KMS-11 (cell line): ENCODE data around the gene PARPBP.
A peak's percentile ranks its signal among the peaks of the same experiment; 100 is the strongest.
"Not testable (repeated sequence)": the region's sequence is repeated elsewhere in the genome, so short reads cannot be mapped to it uniquely, and the experiment has no call there.

Experiments used
- H2AFZ ChIP-seq: fragments of 200-600 bp; sonication (generic); 2 replicates; pipeline ENCODE4 v1.6.1; 2016; ENCODE audit warnings: antibody characterized with exemption, mixed run types, low read depth
- H3K27ac ChIP-seq: fragments of 200-600 bp; sonication (generic); 2 replicates; pipeline ENCODE4 v1.6.1; 2016; ENCODE audit warnings: mild to moderate bottlenecking, mixed run types
- H3K27me3 ChIP-seq: fragments of 200-600 bp; sonication (generic); 2 replicates; pipeline ENCODE4 v1.6.1; 2017; ENCODE audit warnings: mild to moderate bottlenecking, low read depth, mixed run types, moderate library complexity; ENCODE audit not compliant: insufficient read depth
- H3K36me3 ChIP-seq: fragments of 200-600 bp; sonication (generic); 2 replicates; pipeline ENCODE4 v1.6.1; 2017; ENCODE audit warnings: mild to moderate bottlenecking, mixed run types; ENCODE audit not compliant: insufficient read depth
- H3K4me1 ChIP-seq: fragments of 200-600 bp; sonication (generic); 2 replicates; pipeline ENCODE4 v1.6.1; 2016; ENCODE audit warnings: mild to moderate bottlenecking, low read depth, mixed run types; ENCODE audit not compliant: poor library complexity, severe bottlenecking
- H3K4me2 ChIP-seq: fragments of 200-600 bp; sonication (generic); 2 replicates; pipeline ENCODE4 v1.7.0; 2016; ENCODE audit warnings: mild to moderate bottlenecking, mixed run types
- H3K4me3 ChIP-seq: fragments of 200-600 bp; sonication (generic); IDR thresholded peaks from 2 replicates; pipeline ENCODE4 v1.6.1; 2017; ENCODE audit warnings: low read depth, low read length, mixed read lengths; ENCODE audit not compliant: insufficient read depth
- H3K79me2 ChIP-seq: fragments of 200-600 bp; sonication (generic); 2 replicates; pipeline ENCODE4 v1.6.1; 2016; ENCODE audit warnings: low read depth, mixed run types; ENCODE audit not compliant: insufficient read depth
- H3K9ac ChIP-seq: fragments of 200-600 bp; sonication (generic); 2 replicates; pipeline ENCODE4 v1.6.1; 2016; ENCODE audit warnings: mild to moderate bottlenecking, mixed run types
- H4K20me1 ChIP-seq: fragments of 200-600 bp; sonication (generic); 2 replicates; pipeline ENCODE4 v1.6.1; 2016; ENCODE audit warnings: mild to moderate bottlenecking, mixed run types; ENCODE audit not compliant: insufficient read depth
- CTCF ChIP-seq: fragments of 200-600 bp; sonication (generic); conservative IDR thresholded peaks from 2 replicates; pipeline ENCODE4 v1.6.1; 2017; ENCODE audit warnings: low read depth, mild to moderate bottlenecking, antibody characterized with exemption, low read length, moderate library complexity, mixed read lengths

The PARPBP gene

GRCh38 chr12:102119674-102120563 lies at the start of gene PARPBP, which contains the start of gene NUP37:
Gene PARPBP, plus strand, starts transcription at chr12:102120183. Its CDS starts 3,706 bp downstream, at chr12:102123889.
Gene NUP37, minus strand, starts transcription at chr12:102120114. Its CDS starts 1,596 bp downstream, at chr12:102118518.
- Histone ChIP-seq H3K4me3 (peak within 1 kb of the TSS; percentile 66), H4K20me1 (no peaks in the 10 kb centered on the region), H3K4me2 (peak within 1 kb of the TSS; percentile 93), H3K27me3 (no peaks in the 10 kb centered on the region), H2AFZ (peak within 1 kb of the TSS; percentile 86), H3K36me3 (no peaks in the 10 kb centered on the region), H3K27ac (peak within 1 kb of the TSS; percentile 78), H3K79me2 (peaks cover 29% of the 10 kb centered on the region), H3K4me1 (peaks cover 23% of the 10 kb centered on the region), H3K9ac (peak within 1 kb of the TSS; percentile 79)
- no peak for TF ChIP-seq CTCF

- H3K9ac ChIP-seq, H3K36me3 ChIP-seq, H3K4me2 ChIP-seq, H3K27me3 ChIP-seq, H3K27ac ChIP-seq, H3K4me3 ChIP-seq, H3K4me1 ChIP-seq, H2AFZ ChIP-seq, H4K20me1 ChIP-seq, H3K79me2 ChIP-seq: not testable (repeated sequence)
Observed at GRCh38 chr12:102072092-102072491, 47.9 kb upstream of the PARPBP start.

- Histone ChIP-seq H3K36me3 (no peaks in the 10 kb centered on the region), H3K79me2 (no peaks in the 10 kb centered on the region), H3K9ac (no peak overlapping the region)
Observed at GRCh38 chr12:102080842-102081241, 39.1 kb upstream of the PARPBP start.

GRCh38 chr12:102089228-102089835 lies 30.7 kb upstream of the PARPBP start:
- H3K27ac ChIP-seq, H3K4me2 ChIP-seq, H3K4me1 ChIP-seq, H3K9ac ChIP-seq, H3K27me3 ChIP-seq, H2AFZ ChIP-seq, H3K4me3 ChIP-seq, H4K20me1 ChIP-seq, H3K36me3 ChIP-seq, H3K79me2 ChIP-seq: not testable (repeated sequence)

More at GRCh38 chr12:102080842-102081241, 39.1 kb upstream of the PARPBP start:
- H3K4me1 ChIP-seq, result no peaks in the 10 kb centered on the region
- H3K27ac ChIP-seq, result no peak overlapping the region
- H2AFZ ChIP-seq, result no peak overlapping the region
- no peaks in the 10 kb centered on the region for H3K27me3 ChIP-seq
- H3K4me2 ChIP-seq, result no peak overlapping the region
- no peak for TF ChIP-seq CTCF
- H3K4me3 ChIP-seq, result no peak overlapping the region
- H4K20me1 ChIP-seq, result no peaks in the 10 kb centered on the region

- Histone ChIP-seq H4K20me1 (peaks cover 3% of the 10 kb centered on the region; the same call in 1 of the 2 replicates), H3K36me3 (no peaks in the 10 kb centered on the region), H3K4me3 (no peak overlapping the region), H3K79me2 (no peaks in the 10 kb centered on the region), H3K4me1 (peaks cover 42% of the 10 kb centered on the region), H3K9ac (no peak overlapping the region), H2AFZ (no peak overlapping the region), H3K27ac (no peak overlapping the region), H3K4me2 (no peak overlapping the region), H3K27me3 (no peaks in the 10 kb centered on the region)
- no peak for TF ChIP-seq CTCF
Observed at GRCh38 chr12:102093319-102093718, 26.7 kb upstream of the PARPBP start.
